GM12891 (cell line): ENCODE data around the gene BRCA2.

ENCODE experiments used
- DNase-seq: peaks from one replicate; pipeline ENCODE4 v3.0.0; 2011; ENCODE audit warnings: low spot score; ENCODE audit not compliant: insufficient read length
- FAIRE-seq: peaks from 2 replicates; lab custom pipeline; 2011; peaks lifted over from hg19 to GRCh38; lab: Jason Lieb, UNC
- PAX5 ChIP-seq: IDR thresholded peaks from 2 replicates; pipeline ENCODE4 v1.6.1; 2011; ENCODE audit warnings: low read length, moderate library complexity, mild to moderate bottlenecking; ENCODE audit not compliant: insufficient read depth, severe bottlenecking
- POLR2A ChIP-seq: IDR thresholded peaks from 2 replicates; pipeline ENCODE4 v1.6.1; 2011; ENCODE audit warnings: low read depth, low read length, control low read depth
- POLR2AphosphoS5 ChIP-seq: IDR thresholded peaks from 2 replicates; pipeline ENCODE4 v1.6.1; 2011; ENCODE audit warnings: low read depth, low read length, control low read depth
- POU2F2 ChIP-seq: IDR thresholded peaks from 2 replicates; pipeline ENCODE4 v1.6.1; 2011; ENCODE audit warnings: low read depth, mild to moderate bottlenecking, control low read depth, low read length, moderate library complexity
- SPI1 ChIP-seq: IDR thresholded peaks from 2 replicates; pipeline ENCODE4 v1.6.1; 2011; ENCODE audit warnings: low read depth, low read length, control low read depth
- TAF1 ChIP-seq: IDR thresholded peaks from 2 replicates; pipeline ENCODE4 v1.6.1; 2011; ENCODE audit warnings: low read depth, low read length, control low read depth

BRCA2 gene

DNA sequence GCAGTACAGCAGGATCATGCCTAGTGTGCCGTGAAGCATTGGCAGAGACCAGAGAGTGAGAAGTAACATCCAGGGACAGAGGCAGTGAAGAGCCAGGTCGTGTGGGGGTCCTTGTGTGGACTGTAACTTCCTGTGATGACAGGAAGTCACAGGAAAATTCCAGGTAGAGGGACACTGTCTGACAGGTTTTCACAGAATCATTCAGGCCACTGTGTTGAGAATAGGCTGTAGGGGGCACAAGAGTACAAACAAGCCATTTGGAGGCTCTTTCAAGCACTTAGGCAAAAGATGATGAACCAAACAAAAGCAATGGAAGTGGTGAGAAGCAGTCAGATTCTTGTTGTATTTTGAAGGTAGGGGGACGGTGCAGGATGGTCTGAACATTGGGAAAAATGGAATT, 66.2 kb downstream of the BRCA2 start:
- DNase-seq: no peak
- peak; percentile 75 for FAIRE-seq
- TF ChIP-seq POLR2AphosphoS5 (no peak), TAF1 (no peak), SPI1 (no peak), POLR2A (no peak), POU2F2 (no peak), PAX5 (no peak)

DNA sequence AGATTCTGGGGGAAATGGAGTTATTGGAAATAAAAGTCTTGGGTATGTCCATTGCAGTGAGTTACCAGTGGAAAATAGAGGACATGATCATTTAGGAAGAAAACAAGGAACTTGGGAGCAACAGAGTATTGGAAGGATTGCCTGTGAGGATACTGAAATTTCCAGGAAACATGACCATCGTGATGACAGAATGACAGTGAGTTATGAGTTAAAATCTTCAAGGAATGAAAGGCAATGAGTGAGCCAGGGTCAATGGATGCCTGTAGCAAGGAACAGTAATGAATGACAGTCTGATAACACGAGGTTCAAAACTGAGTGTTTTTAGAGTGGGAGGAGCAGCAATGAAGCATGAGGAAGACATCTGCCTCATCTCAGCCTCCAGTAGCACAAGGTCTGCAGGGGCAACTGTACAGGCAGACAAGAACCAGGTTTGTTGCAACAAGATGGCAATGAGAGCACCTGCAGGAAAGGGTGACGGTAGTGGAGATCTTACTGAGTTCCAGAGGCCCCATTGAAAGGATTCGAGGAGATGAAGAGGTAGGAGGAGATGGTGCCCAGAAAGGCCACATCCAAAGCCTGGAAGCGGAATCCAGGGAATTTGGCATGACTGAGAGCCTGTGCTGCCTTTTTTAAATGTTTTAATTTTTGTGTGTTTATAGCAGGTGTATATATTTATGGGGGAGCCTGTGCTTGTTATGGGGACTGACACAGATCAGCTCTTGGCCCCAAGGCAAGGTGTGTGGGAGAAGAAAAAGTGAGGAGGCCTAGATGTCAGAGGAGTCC, 68.7 kb downstream of the BRCA2 start:
- DNase-seq: no peak
- no peak for TF ChIP-seq PAX5
- TF ChIP-seq TAF1: no peak
- TF ChIP-seq POLR2A: no peak
- TF ChIP-seq POLR2AphosphoS5: no peak
- no peak for TF ChIP-seq SPI1
- no peak for TF ChIP-seq POU2F2
- peak; percentile 13 for FAIRE-seq

DNA sequence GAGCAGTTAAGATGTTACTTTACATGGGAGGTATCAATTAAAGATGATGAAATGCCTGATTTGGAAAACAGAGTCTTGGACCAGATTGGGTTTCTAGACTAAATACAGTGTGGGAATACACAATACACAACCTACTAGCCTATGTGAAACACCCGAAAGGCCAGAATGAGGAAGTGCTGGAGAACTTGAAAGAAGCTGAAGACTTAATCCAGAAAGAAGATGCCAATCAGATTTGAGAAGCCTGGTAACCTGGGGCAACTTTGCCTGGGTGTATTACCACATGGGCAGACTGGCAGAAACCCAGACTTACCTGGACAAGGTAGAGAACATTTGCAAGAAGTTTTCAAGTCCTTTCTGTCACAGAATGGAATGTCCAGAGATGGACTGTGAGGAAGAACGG, 69.4 kb downstream of the BRCA2 start:
- FAIRE-seq: no peak
- TF ChIP-seq POU2F2 (no peak), SPI1 (peak; percentile 95)
- DNase-seq: no peak

DNA sequence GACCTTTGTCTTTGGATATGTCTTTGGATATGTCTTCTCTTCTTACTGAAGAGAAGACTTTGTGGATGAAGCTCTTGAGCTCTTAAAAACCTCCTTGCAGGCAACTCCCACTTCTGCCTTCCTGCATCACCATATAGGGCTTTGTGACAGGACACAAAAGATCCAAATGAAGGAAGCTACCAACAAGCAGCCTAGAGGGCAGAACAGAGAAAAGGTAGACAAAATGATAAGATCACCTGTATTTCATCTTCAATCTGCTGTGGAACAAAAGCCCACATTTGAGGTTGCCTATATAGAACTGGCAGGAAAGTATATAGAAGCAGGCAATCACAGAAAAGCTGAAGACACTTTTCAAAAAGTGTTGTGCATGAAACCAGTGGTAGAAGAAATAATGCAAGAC, 70.1 kb downstream of the BRCA2 start:
- DNase-seq: no peak
- no peak for FAIRE-seq
- TF ChIP-seq POLR2AphosphoS5 (no peak), POLR2A (no peak), PAX5 (no peak), SPI1 (no peak), TAF1 (no peak), POU2F2 (no peak)

DNA sequence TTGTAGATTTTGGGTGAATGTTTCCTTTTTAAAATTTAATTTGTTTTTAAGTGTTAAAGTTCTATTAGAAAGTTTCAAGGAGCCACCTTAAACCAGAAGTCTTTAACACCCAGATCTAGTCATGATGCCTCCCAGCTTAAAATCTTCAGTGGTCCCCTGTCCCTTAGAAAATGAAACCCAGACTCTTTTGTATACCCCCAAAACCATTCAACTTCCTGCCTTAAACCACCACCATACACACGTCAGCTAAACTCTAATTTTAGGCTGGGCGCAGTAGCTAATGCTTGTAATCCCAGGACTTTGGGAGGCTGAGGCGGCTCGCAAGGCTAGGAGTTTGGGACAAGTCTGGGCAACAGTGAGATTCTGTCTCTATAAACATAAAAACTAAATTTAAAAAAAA, 74.7 kb downstream of the BRCA2 start:
- TF ChIP-seq SPI1 (no peak), POU2F2 (no peak), POLR2AphosphoS5 (no peak), POLR2A (no peak), TAF1 (no peak), PAX5 (no peak)
- no peak for FAIRE-seq
- no peak for DNase-seq

DNA sequence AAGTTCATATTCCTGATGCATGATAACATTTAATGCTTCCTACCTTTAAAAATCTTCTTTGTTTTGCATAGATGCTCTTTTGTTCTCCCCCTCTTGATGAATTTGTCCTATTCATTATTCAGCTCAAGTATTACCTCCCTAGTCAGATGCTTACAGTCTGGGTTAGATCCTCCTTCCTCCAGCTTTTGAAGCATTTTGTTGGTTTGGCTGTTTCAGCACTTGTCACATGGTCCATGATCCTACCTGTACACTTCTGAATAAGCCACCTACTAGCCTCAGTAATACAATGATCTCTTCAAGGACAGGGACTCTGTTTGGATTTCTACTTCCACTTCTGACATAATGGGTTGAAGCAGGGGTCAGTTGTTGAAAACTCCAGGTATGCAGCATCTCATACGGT, 75.2 kb downstream of the BRCA2 start:
- TF ChIP-seq PAX5: no peak
- no peak for TF ChIP-seq SPI1
- TF ChIP-seq TAF1: no peak
- peak; percentile 28 for FAIRE-seq
- no peak for DNase-seq

DNA sequence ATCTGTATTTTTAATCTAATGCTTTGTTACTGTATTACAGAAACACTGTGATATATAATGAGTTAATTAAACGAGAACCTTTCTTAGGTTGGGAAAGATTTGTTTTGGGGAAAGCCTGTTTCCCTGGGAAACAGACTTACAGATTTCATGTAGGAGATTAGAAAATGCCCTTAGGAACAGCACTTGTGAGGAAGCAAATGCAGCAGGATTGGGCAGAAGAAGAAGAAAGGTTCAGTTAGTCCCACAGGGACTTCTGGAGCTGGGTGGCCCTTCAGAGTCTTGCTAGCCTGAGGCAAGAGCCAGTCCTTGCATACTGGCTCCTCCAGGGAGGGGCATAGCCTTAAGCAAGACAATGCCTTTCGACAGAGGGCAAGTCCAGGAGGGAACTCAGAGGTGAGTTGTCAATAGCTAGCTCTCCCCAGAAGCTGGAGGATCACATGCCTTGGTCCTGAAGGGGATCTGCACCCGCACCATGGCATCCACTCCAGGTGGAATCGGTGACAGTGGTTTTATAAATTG, 75.9 kb downstream of the BRCA2 start:
- no peak for FAIRE-seq
- no peak for TF ChIP-seq POLR2AphosphoS5
- TF ChIP-seq POU2F2: no peak

DNA sequence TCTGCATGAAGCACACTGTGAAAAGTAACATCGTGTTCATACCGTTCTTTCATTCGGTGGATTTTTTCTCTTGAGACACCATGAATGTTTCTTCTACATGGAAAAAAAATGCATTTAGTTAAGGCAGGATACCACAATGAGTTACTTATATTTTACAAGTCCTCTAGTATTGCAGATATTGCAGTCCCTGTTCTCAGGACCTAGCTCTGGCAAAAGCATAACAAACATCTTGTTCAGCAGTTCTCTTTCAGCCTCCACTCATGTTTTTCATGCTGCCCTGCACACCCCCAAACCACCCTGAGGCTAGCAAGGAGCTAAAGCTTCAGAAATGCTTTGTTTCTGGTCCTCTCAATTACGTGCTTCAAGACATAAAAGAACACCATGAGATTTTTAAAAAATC, 87.8 kb downstream of the BRCA2 start:
- FAIRE-seq: no peak

More for the DNA sequence above, 75.9 kb downstream of the BRCA2 start:
- DNase-seq: no peak

DNA sequence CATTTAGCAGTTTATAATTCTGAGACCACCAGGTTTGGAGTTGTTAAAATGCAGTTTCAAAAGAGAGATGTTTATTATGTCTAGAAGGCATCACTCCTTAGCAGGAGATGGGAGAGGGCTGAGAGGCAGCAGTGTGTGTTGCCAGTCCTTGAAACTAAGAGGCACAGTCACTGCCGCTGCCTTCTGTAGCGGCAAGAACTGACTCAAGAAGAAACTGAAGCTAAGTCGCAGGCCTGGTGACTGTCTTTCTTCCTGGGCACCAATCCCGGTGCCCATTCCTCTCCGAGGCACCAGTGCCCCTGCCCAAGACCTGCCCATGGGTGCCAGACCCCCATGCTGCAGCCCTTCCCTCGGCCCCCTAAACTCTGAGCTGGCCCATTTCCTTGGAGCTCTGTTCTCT, 92.5 kb downstream of the BRCA2 start:
- FAIRE-seq: no peak
- no peak for DNase-seq
- TF ChIP-seq POLR2AphosphoS5 (no peak), POU2F2 (no peak), PAX5 (no peak), SPI1 (no peak), POLR2A (no peak)

More for the DNA sequence above, 87.8 kb downstream of the BRCA2 start:
- DNase-seq: no peak
- TF ChIP-seq PAX5 (no peak), SPI1 (no peak), POU2F2 (no peak), POLR2AphosphoS5 (no peak), TAF1 (no peak), POLR2A (no peak)

DNA sequence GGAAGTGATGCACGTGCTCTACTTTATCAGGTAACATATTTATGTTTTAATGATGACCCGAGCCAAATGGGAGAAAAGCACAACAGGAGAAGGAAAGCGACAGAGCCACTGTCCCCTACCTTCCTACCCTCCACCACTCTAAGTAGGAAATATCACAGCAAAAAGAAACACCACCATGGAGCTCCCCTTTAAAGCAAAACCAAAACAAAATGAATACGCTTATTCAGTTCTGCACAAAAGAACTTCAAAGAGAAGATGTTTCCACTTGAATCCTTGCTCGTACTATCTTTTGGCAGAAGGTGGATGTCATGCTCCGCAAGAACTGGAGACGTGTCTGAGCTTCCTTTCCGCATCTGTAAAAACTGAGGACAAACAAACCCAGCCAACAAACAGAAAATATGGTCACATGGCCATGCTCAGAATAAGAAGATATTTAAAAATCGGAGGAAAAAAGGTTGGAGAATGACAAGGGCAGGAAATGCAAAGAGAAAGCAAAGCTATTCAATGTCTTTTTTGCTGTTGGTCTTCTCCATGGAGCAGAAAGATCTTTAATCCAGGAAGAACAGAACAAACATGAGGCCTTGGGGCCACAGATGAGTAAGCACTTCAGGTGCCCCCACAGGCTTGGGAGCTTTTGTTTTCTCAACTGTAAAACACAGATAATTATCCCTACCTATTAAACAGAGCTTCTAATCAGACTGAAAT, 93.1 kb downstream of the BRCA2 start:
- TF ChIP-seq TAF1 (no peak), SPI1 (no peak), POU2F2 (no peak), POLR2AphosphoS5 (no peak), PAX5 (no peak), POLR2A (no peak)
- FAIRE-seq (no peak), DNase-seq (no peak)
